HL-60 (cell line): ENCODE data around the gene PCDHA12.
"Not testable (repeated sequence)": the region's sequence is repeated elsewhere in the genome, so short reads cannot be mapped to it uniquely, and the experiment has no call there.

Experiments
- POLR2AphosphoS5 ChIP-seq: IDR thresholded peaks from 2 replicates; pipeline ENCODE4 v1.6.1; 2012; ENCODE audit warnings: low read depth
- TF ChIP-seq, protein P1 (sequence below): IDR thresholded peaks from one replicate; pipeline ENCODE4 v1.5.1; 2011; ENCODE audit warnings: low read length, control low read depth, inconsistent platforms; ENCODE audit not compliant: insufficient read depth
- TF ChIP-seq, protein P2 (sequence below): IDR thresholded peaks from 2 replicates; pipeline ENCODE4 v1.6.1; 2012; ENCODE audit warnings: low read depth; ENCODE audit not compliant: insufficient replicate concordance

DNA sequence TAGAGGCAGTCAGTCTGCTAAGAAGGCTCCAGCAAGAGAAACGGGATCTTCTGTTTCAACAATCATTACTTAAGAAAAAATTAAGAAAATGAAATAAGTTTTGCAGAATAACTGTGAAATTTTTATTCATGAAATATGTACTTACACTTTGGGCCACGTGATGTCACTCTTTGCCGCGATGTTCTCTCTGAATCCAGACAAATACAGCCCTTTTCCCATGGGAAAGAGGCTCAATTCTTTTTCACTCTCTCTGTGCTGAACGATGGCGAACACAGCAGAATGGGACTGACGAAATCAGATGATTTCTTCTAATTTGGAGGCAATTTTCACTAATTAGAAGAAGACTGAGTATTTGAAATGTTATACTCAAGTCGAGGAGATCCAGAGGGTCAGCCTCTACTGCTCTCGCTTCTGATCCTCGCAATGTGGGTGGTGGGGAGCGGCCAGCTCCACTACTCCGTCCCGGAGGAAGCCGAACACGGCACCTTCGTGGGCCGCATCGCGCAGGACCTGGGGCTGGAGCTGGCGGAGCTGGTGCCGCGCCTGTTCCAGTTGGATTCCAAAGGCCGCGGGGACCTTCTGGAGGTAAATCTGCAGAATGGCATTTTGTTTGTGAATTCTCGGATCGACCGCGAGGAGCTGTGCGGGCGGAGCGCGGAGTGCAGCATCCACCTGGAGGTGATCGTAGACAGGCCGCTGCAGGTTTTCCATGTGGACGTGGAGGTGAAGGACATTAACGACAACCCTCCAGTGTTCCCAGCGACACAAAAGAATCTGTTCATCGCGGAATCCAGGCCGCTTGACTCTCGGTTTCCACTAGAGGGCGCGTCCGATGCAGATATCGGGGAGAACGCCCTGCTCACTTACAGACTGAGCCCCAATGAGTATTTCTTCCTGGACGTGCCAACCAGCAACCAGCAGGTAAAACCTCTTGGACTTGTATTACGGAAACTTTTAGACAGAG lies 26.7 kb upstream of the PCDHA12 start, which contains the start of gene PCDHA9:
- TF ChIP-seq, protein P1, sequence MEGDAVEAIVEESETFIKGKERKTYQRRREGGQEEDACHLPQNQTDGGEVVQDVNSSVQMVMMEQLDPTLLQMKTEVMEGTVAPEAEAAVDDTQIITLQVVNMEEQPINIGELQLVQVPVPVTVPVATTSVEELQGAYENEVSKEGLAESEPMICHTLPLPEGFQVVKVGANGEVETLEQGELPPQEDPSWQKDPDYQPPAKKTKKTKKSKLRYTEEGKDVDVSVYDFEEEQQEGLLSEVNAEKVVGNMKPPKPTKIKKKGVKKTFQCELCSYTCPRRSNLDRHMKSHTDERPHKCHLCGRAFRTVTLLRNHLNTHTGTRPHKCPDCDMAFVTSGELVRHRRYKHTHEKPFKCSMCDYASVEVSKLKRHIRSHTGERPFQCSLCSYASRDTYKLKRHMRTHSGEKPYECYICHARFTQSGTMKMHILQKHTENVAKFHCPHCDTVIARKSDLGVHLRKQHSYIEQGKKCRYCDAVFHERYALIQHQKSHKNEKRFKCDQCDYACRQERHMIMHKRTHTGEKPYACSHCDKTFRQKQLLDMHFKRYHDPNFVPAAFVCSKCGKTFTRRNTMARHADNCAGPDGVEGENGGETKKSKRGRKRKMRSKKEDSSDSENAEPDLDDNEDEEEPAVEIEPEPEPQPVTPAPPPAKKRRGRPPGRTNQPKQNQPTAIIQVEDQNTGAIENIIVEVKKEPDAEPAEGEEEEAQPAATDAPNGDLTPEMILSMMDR, result not testable (repeated sequence)
- TF ChIP-seq, protein P2, sequence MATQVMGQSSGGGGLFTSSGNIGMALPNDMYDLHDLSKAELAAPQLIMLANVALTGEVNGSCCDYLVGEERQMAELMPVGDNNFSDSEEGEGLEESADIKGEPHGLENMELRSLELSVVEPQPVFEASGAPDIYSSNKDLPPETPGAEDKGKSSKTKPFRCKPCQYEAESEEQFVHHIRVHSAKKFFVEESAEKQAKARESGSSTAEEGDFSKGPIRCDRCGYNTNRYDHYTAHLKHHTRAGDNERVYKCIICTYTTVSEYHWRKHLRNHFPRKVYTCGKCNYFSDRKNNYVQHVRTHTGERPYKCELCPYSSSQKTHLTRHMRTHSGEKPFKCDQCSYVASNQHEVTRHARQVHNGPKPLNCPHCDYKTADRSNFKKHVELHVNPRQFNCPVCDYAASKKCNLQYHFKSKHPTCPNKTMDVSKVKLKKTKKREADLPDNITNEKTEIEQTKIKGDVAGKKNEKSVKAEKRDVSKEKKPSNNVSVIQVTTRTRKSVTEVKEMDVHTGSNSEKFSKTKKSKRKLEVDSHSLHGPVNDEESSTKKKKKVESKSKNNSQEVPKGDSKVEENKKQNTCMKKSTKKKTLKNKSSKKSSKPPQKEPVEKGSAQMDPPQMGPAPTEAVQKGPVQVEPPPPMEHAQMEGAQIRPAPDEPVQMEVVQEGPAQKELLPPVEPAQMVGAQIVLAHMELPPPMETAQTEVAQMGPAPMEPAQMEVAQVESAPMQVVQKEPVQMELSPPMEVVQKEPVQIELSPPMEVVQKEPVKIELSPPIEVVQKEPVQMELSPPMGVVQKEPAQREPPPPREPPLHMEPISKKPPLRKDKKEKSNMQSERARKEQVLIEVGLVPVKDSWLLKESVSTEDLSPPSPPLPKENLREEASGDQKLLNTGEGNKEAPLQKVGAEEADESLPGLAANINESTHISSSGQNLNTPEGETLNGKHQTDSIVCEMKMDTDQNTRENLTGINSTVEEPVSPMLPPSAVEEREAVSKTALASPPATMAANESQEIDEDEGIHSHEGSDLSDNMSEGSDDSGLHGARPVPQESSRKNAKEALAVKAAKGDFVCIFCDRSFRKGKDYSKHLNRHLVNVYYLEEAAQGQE, result not testable (repeated sequence)
- TF ChIP-seq POLR2AphosphoS5, result not testable (repeated sequence)
